PFSK-1 (cell line): ENCODE results near the gene LGALS1.

Experiments
- FOXP2 ChIP-seq: optimal IDR thresholded peaks from 2 replicates; pipeline ENCODE3; 2011; ENCODE audit warnings: borderline replicate concordance, control low read depth, inconsistent platforms; ENCODE audit not compliant: insufficient read depth; ENCODE audit errors: extremely low read length, extremely low read depth
- POLR2AphosphoS5 ChIP-seq: IDR thresholded peaks from 2 replicates; pipeline ENCODE4 v1.6.1; 2012; ENCODE audit warnings: low read depth, mild to moderate bottlenecking, control low read depth, low read length, moderate library complexity
- REST ChIP-seq, 2 experiments: IDR thresholded peaks; 2 replicates each; pipeline versions ENCODE4 v1.6.1 to v1.8.0; 2011 to 2012; ENCODE audit warnings: low read depth in 2 of 2, low read length in 2 of 2, control low read depth in 1 of 2, inconsistent platforms in 1 of 2, mild to moderate bottlenecking in 1 of 2, moderate library complexity in 1 of 2; ENCODE audit not compliant: insufficient read depth in 1 of 2
- SIN3A ChIP-seq: IDR thresholded peaks from 2 replicates; pipeline ENCODE4 v1.6.1; 2012; ENCODE audit warnings: mild to moderate bottlenecking, low read length, moderate library complexity, borderline replicate concordance; ENCODE audit not compliant: insufficient read depth
- TAF1 ChIP-seq: IDR thresholded peaks from 2 replicates; pipeline ENCODE4 v1.6.1; 2012; ENCODE audit warnings: low read length, control low read depth, borderline replicate concordance; ENCODE audit not compliant: insufficient read depth

The LGALS1 gene

GRCh38 chr22:37664249-37665101, 11.0 kb upstream of the LGALS1 start:
- no peak for TF ChIP-seq FOXP2
- TF ChIP-seq POLR2AphosphoS5, result no peak
- TF ChIP-seq SIN3A, result no peak
- no peak for TF ChIP-seq TAF1
- no peak for TF ChIP-seq REST (IDR thresholded peaks at IDR 0.05; ENCODE audit: insufficient read depth in 1 of 2, low read depth in 2 of 2, low read length in 2 of 2)

GRCh38 chr22:37665487-37665886, 9.9 kb upstream of the LGALS1 start:
- TF ChIP-seq TAF1 (no peak), FOXP2 (no peak), SIN3A (no peak), POLR2AphosphoS5 (no peak), REST (IDR thresholded peaks at IDR 0.05; ENCODE audit: insufficient read depth in 1 of 2, low read depth in 2 of 2, low read length in 2 of 2) (no peak)

GRCh38 chr22:37669586-37669985, 5.8 kb upstream of the LGALS1 start:
- TF ChIP-seq FOXP2 (no peak), TAF1 (no peak)

GRCh38 chr22:37672206-37672919, 3.1 kb upstream of the LGALS1 start:
- TF ChIP-seq TAF1 (no peak), POLR2AphosphoS5 (no peak), REST (IDR thresholded peaks at IDR 0.05; ENCODE audit: insufficient read depth in 1 of 2, low read depth in 2 of 2, low read length in 2 of 2) (no peak), FOXP2 (no peak), SIN3A (no peak)

GRCh38 chr22:37672920-37673455, 2.4 kb upstream of the LGALS1 start:
- no peak for TF ChIP-seq REST (IDR thresholded peaks at IDR 0.05; ENCODE audit: insufficient read depth in 1 of 2, low read depth in 2 of 2, low read length in 2 of 2)
- no peak for TF ChIP-seq SIN3A
- no peak for TF ChIP-seq FOXP2
- TF ChIP-seq POLR2AphosphoS5, result no peak
- no peak for TF ChIP-seq TAF1
